ENCODE data around the gene REX1BD. TPM values are rescaled to one million over a fixed set of nuclear protein-coding genes. Genes with fewer than 3 reads are reported as not detected.

The REX1BD gene
- total and polyA plus RNA-seq, 4 donors: 51.4 to 114 (median 83.0) TPM

GRCh38 chr19:18541258-18541991, 47.2 kb upstream of the REX1BD start:
- ATAC-seq (ENCODE audit: insufficient read depth, low FRiP score) (no peak), DNase-seq (no peak)
- peaks cover 0 to 7% (median 0%) of the 10 kb centered on the region in 5 donors for H3K4me1 ChIP-seq (ENCODE audit: control insufficient read depth in 5 of 5, insufficient read depth in 5 of 5, low read length in 5 of 5)
- H3K27me3 ChIP-seq (ENCODE audit: control insufficient read depth in 3 of 3, insufficient read depth in 3 of 3, low read length in 2 of 3): no peaks in the 10 kb centered on the region
- no peak for TF ChIP-seq CTCF (IDR thresholded peaks at IDR 0.05; ENCODE audit: control extremely low read depth, extremely low read depth)
- no peak overlapping the region for H3K27ac ChIP-seq (ENCODE audit: low read depth in 1 of 2, low read length in 1 of 2)
- no peak overlapping the region for H3K4me3 ChIP-seq
- H3K9ac ChIP-seq (ENCODE audit: insufficient read depth in 1 of 2, low read length in 2 of 2): no peak overlapping the region
- H3K36me3 ChIP-seq (ENCODE audit: control insufficient read depth in 4 of 4, insufficient read depth in 4 of 4, low read length in 4 of 4): peaks cover 0 to 32% (median 20%) of the 10 kb centered on the region in 4 donors
- no peaks in the 10 kb centered on the region for H3K9me3 ChIP-seq (ENCODE audit: control insufficient read depth in 4 of 4, insufficient read depth in 3 of 4, low read length in 3 of 4)
- 86 to 88% methylated on average over 21 of the region's 21 CpGs for WGBS, 2 donors

- Histone ChIP-seq H3K36me3 (ENCODE audit: control insufficient read depth in 4 of 4, insufficient read depth in 4 of 4, low read length in 4 of 4) (peaks cover 0 to 27% (median 13%) of the 10 kb centered on the region in 4 donors), H3K4me3 (peak overlapping the region; percentile 33), H3K27ac (ENCODE audit: low read depth in 1 of 2, low read length in 1 of 2) (peak overlapping the region; percentile 43 to 87), H3K27me3 (ENCODE audit: control insufficient read depth in 3 of 3, insufficient read depth in 3 of 3, low read length in 2 of 3) (no peaks in the 10 kb centered on the region), H3K9ac (ENCODE audit: insufficient read depth in 1 of 2, low read length in 2 of 2) (peak overlapping the region in 1 of 2 donors; percentile 84), H3K4me1 (ENCODE audit: control insufficient read depth in 5 of 5, insufficient read depth in 5 of 5, low read length in 5 of 5) (peaks cover 0 to 7% (median 0%) of the 10 kb centered on the region in 5 donors), H3K9me3 (ENCODE audit: control insufficient read depth in 4 of 4, insufficient read depth in 3 of 4, low read length in 3 of 4) (no peaks in the 10 kb centered on the region)
- WGBS, 2 donors: 15 to 22% methylated on average over 11 of the region's 11 CpGs
- DNase-seq: peak in 1 of 3 donors; percentile 28
- no peak for ATAC-seq (ENCODE audit: insufficient read depth, low FRiP score)
- no peak for TF ChIP-seq CTCF (IDR thresholded peaks at IDR 0.05; ENCODE audit: control extremely low read depth, extremely low read depth)
Measured at GRCh38 chr19:18541992-18542940, 46.3 kb upstream of the REX1BD start.

- no peaks in the 10 kb centered on the region for H3K9me3 ChIP-seq (ENCODE audit: control insufficient read depth in 4 of 4, insufficient read depth in 3 of 4, low read length in 3 of 4)
- peak within 1 kb of the TSS; percentile 84 to 92 for H3K27ac ChIP-seq (ENCODE audit: low read depth in 1 of 2, low read length in 1 of 2)
- peak within 1 kb of the TSS; percentile 77 for H3K4me3 ChIP-seq
- peaks cover 0 to 7% (median 0%) of the 10 kb centered on the region in 5 donors for H3K4me1 ChIP-seq (ENCODE audit: control insufficient read depth in 5 of 5, insufficient read depth in 5 of 5, low read length in 5 of 5)
- peak; percentile 92 to 96 (median 94) for DNase-seq
- peak; percentile 98 for ATAC-seq (ENCODE audit: insufficient read depth, low FRiP score)
- peaks cover 0 to 18% (median 12%) of the 10 kb centered on the region in 4 donors for H3K36me3 ChIP-seq (ENCODE audit: control insufficient read depth in 4 of 4, insufficient read depth in 4 of 4, low read length in 4 of 4)
- H3K9ac ChIP-seq (ENCODE audit: insufficient read depth in 1 of 2, low read length in 2 of 2): peak within 1 kb of the TSS in 1 of 2 donors; percentile 84
- 0 to 2% methylated on average over 49 to 84 of the region's 86 CpGs for WGBS, 2 donors
- no peak for TF ChIP-seq CTCF (IDR thresholded peaks at IDR 0.05; ENCODE audit: control extremely low read depth, extremely low read depth)
- H3K27me3 ChIP-seq (ENCODE audit: control insufficient read depth in 3 of 3, insufficient read depth in 3 of 3, low read length in 2 of 3): no peaks in the 10 kb centered on the region
Measured at GRCh38 chr19:18542941-18543813, 45.4 kb upstream of the REX1BD start, which contains the start of gene FKBP8. Gene FKBP8 (minus strand): TSS chr19:18543573. CDS start chr19:18541970, 1,603 bp downstream.

All from lung (tissue), 12 donors.